ENCODE data around the gene ARGLU1. TPM values are rescaled to one million over a fixed set of nuclear protein-coding genes. Genes with fewer than 3 reads are reported as not detected.

ARGLU1 gene
- total and polyA plus RNA-seq, 8 donors, result 16.6 to 321 (median 108) TPM

- no peaks in the 10 kb centered on the region for H3K27me3 ChIP-seq
- peaks cover 0 to 2% (median under 1%) of the 10 kb centered on the region in 4 donors for H3K36me3 ChIP-seq
- no peaks in the 10 kb centered on the region for H3K9me3 ChIP-seq
- peaks cover 0 to 50% (median 14%) of the 10 kb centered on the region in 4 donors for H3K4me1 ChIP-seq
- no peak overlapping the region for H3K4me3 ChIP-seq
- intact Hi-C loops (cut with DNase I; ENCODE audit: low total_unique reads), result no loop called here
- no peak for DNase-seq
- H3K27ac ChIP-seq, result peak overlapping the region in 1 of 5 donors; percentile 2
- no peak for TF ChIP-seq POLR2A (IDR thresholded peaks at IDR 0.05)
- TF ChIP-seq EP300 (IDR thresholded peaks at IDR 0.05), result no peak
- no peak for TF ChIP-seq POLR2AphosphoS5 (IDR thresholded peaks at IDR 0.05)
- no peak for TF ChIP-seq CTCF (IDR thresholded peaks at IDR 0.05)
- 54 to 69% (median 57%) methylated on average over 4 of the region's 4 CpGs for WGBS, 5 donors
These were observed 68.0 kb downstream of the ARGLU1 start for GRCh38 chr13:106499896-106500295.

- Histone ChIP-seq H3K4me1 (peaks cover 0 to 50% (median 14%) of the 10 kb centered on the region in 4 donors), H3K4me3 (no peak overlapping the region), H3K9me3 (no peaks in the 10 kb centered on the region), H3K27ac (peak overlapping the region in 2 of 5 donors; percentile 3 to 21), H3K36me3 (peaks cover 0 to 10% (median 8%) of the 10 kb centered on the region in 4 donors), H3K27me3 (no peaks in the 10 kb centered on the region)
- TF ChIP-seq POLR2AphosphoS5 (IDR thresholded peaks at IDR 0.05) (no peak), EP300 (IDR thresholded peaks at IDR 0.05) (no peak), CTCF (IDR thresholded peaks at IDR 0.05) (no peak), POLR2A (IDR thresholded peaks at IDR 0.05) (no peak)
- no peak for DNase-seq
- intact Hi-C loops (cut with DNase I; ENCODE audit: low total_unique reads), result no loop called here
- WGBS, 5 donors, result 64 to 93% (median 72%) methylated on average over 2 of the region's 2 CpGs
These were observed 68.8 kb downstream of the ARGLU1 start for GRCh38 chr13:106499113-106499512.

- Histone ChIP-seq H3K36me3 (peaks cover 0 to 14% (median 14%) of the 10 kb centered on the region in 4 donors), H3K27ac (peak overlapping the region in 2 of 5 donors; percentile 3 to 21), H3K4me3 (no peak overlapping the region), H3K9me3 (no peaks in the 10 kb centered on the region), H3K27me3 (no peaks in the 10 kb centered on the region), H3K4me1 (peaks cover 0 to 52% (median 14%) of the 10 kb centered on the region in 4 donors)
- DNase-seq, result no peak
- WGBS, 5 donors, result 27 to 40% (median 34%) methylated on average over 1 of the region's 1 CpG
- intact Hi-C loops (cut with DNase I; ENCODE audit: low total_unique reads), result no loop called here
- no peak for TF ChIP-seq CTCF (IDR thresholded peaks at IDR 0.05)
- TF ChIP-seq EP300 (IDR thresholded peaks at IDR 0.05), result no peak
- no peak for TF ChIP-seq POLR2A (IDR thresholded peaks at IDR 0.05)
- TF ChIP-seq POLR2AphosphoS5 (IDR thresholded peaks at IDR 0.05), result no peak
These were observed 69.4 kb downstream of the ARGLU1 start for GRCh38 chr13:106498571-106498970.

GRCh38 chr13:106498158-106498557 is 69.8 kb downstream of the ARGLU1 start:
- WGBS, 5 donors, result 35 to 59% (median 47%) methylated on average over 3 of the region's 3 CpGs
- H3K27ac ChIP-seq, result peak overlapping the region in 2 of 5 donors; percentile 3 to 21
- TF ChIP-seq POLR2AphosphoS5 (IDR thresholded peaks at IDR 0.05), result no peak
- no peak for TF ChIP-seq EP300 (IDR thresholded peaks at IDR 0.05)
- TF ChIP-seq CTCF (IDR thresholded peaks at IDR 0.05), result no peak
- TF ChIP-seq POLR2A (IDR thresholded peaks at IDR 0.05), result no peak
- intact Hi-C loops (cut with DNase I; ENCODE audit: low total_unique reads), result no loop called here
- H3K27me3 ChIP-seq, result no peaks in the 10 kb centered on the region
- H3K36me3 ChIP-seq, result peaks cover 0 to 18% (median 18%) of the 10 kb centered on the region in 4 donors
- H3K9me3 ChIP-seq, result no peaks in the 10 kb centered on the region
- peaks cover 0 to 57% (median 14%) of the 10 kb centered on the region in 4 donors for H3K4me1 ChIP-seq
- H3K4me3 ChIP-seq, result no peak overlapping the region
- no peak for DNase-seq

All from stomach (tissue), 9 donors.